NCI-H2081 treated with DMSO at 0.1 percent for 48 hours (cell line): ENCODE data around the gene IL10.

Experiments used
- DNase-seq: peaks from one replicate; lab custom pipeline; 2025; lab: John Stamatoyannopoulos, UW

IL10 gene

GRCh38 chr1:206772243-206772937, at the start of gene IL10:
Gene IL10 (minus strand): TSS chr1:206772494. CDS start chr1:206772435, 59 bp downstream.
- no peak for DNase-seq

GRCh38 chr1:206821493-206821892, 49.2 kb upstream of the IL10 start:
- DNase-seq = no peak

GRCh38 chr1:206816390-206817287, 44.3 kb upstream of the IL10 start:
- no peak for DNase-seq

- DNase-seq = no peak
Observed at GRCh38 chr1:206814716-206815341, 42.5 kb upstream of the IL10 start.

GRCh38 chr1:206812471-206812870, 40.2 kb upstream of the IL10 start:
- no peak for DNase-seq

GRCh38 chr1:206809504-206810084, 37.3 kb upstream of the IL10 start:
- no peak for DNase-seq

- DNase-seq = no peak
Observed at GRCh38 chr1:206808615-206809014, 36.3 kb upstream of the IL10 start.

- no peak for DNase-seq
Observed at GRCh38 chr1:206805357-206805756, 33.1 kb upstream of the IL10 start.

GRCh38 chr1:206804156-206804737, 32.0 kb upstream of the IL10 start:
- no peak for DNase-seq

GRCh38 chr1:206803221-206803730, 31.0 kb upstream of the IL10 start:
- DNase-seq = no peak

GRCh38 chr1:206802401-206802800, 30.1 kb upstream of the IL10 start:
- no peak for DNase-seq

- no peak for DNase-seq
Observed at GRCh38 chr1:206801467-206801866, 29.2 kb upstream of the IL10 start.

GRCh38 chr1:206800891-206801290, 28.6 kb upstream of the IL10 start:
- no peak for DNase-seq

GRCh38 chr1:206800411-206800810, 28.1 kb upstream of the IL10 start:
- no peak for DNase-seq

- DNase-seq = no peak
Observed at GRCh38 chr1:206799311-206799710, 27.0 kb upstream of the IL10 start.

GRCh38 chr1:206798384-206798996, 26.2 kb upstream of the IL10 start:
- no peak for DNase-seq

GRCh38 chr1:206797534-206798383, 25.5 kb upstream of the IL10 start:
- no peak for DNase-seq

- no peak for DNase-seq
Observed at GRCh38 chr1:206796981-206797402, 24.7 kb upstream of the IL10 start.

- no peak for DNase-seq
Observed at GRCh38 chr1:206796116-206796515, 23.8 kb upstream of the IL10 start.

GRCh38 chr1:206794294-206794908, 22.1 kb upstream of the IL10 start:
- DNase-seq = no peak
